GM18511 (cell line): ENCODE results near the gene RANBP9.

Experiments
- ATAC-seq: cut with Tn5 transposase; IDR thresholded peaks from one replicate; pipeline ENCODE4 v1.9.1; 2021; ENCODE audit warnings: mild to moderate bottlenecking, moderate library complexity; ENCODE audit not compliant: unreplicated experiment

Gene RANBP9

DNA sequence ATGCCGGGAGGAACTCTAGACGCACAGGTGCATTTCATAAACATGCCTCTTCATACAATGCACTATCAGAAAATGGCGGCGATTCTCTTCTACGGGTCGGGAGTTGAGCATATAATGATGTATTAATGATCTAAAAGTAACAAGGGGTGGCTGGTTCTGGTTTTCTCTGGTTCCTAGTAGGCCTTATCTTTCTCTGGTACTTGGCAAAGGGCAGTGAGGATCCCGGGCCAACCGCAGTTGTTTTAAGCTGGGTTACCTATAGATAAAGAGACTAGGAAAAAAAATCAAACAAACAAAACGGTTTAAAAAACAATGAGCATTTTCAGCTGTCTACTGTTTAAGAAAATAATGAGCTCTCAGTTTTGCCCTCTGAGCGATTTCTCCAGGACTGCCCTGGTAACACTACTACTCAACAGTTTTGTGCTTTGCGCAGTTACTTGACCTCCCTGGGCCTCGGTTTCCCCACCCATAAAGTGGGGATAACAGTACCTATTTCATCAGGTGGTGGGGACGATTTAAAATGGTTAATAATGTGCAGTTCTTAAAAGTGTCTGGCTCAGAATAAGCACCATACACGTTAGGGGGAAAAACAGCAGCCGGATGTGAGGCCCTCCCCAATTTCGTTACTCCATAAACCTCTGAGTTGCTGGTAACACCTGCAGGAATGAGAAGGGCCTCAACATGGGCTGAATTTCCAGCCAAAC is 138.5 kb downstream of the RANBP9 start:
- ATAC-seq, result no peak

DNA sequence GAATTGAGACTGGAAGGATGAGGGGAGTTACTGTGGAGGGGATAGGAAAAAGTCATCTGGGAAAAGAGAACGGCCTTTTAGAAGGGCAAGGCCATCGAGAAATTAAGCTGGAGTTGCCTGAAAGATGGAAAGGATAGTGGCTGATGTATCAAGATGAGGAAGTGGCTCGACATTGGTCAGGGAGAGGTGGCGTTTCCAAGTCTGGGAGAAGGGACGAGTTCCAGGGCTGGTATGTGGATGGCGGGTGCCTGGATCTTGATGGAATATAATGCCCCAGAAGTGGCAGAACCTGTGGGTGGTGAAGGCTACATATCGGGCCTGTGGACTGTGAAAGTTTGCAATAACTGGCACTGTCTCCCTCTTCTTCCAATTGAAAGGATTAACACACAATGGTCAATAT is 139.4 kb downstream of the RANBP9 start:
- ATAC-seq, result no peak
